ENCODE measurements around the gene CTCF. TPM values are rescaled to one million over a fixed set of nuclear protein-coding genes. Genes with fewer than 3 reads are reported as not detected.

Gene CTCF
- total and polyA plus RNA-seq, 4 donors = 10.1 to 35.3 (median 15.5) TPM

DNA sequence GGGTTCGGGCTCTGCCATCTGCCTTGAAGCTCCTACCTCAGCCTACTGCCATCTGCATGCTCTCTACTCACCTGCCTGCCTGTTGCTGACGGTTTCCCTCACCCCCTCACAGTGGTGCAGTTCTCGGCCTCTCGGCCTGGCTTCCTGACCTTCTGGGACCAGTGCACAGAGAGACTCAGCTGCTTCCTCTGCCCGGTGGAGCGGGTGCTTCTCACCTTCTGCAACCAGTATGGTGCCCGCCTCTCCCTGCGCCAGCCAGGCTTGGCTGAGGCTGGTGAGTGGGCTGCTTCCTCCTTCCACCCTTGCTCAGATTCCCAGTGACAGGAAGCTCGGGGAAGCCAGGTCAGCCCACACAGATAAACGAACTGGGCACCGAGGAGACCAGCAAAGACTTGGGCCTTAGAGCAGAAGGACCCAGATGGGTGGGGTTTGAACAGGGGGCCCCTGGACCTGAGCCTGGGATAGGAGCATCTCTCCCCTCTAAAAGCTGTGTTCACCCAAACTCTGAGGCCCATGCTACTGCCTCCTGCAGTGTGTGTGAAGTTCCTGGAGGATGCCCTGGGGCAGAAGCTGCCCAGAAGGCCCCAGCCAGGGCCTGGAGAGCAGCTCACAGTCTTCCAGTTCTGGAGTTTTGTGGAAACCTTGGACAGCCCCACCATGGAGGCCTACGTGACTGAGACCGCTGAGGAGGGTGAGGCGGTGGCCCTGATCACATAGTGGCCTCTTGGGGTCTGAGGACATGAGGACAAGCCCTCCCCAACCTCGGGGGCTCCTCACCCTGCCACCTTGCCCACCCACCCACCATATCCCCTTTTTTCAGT, 17.3 kb upstream of the CTCF start (continued):
- TF ChIP-seq, protein P1, sequence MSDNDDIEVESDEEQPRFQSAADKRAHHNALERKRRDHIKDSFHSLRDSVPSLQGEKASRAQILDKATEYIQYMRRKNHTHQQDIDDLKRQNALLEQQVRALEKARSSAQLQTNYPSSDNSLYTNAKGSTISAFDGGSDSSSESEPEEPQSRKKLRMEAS (IDR thresholded peaks at IDR 0.05) = no peak
- TF ChIP-seq FOXA1 (IDR thresholded peaks at IDR 0.05) (no peak), HNF4A (conservative IDR thresholded peaks at IDR 0.05) (no peak), EGR1 (IDR thresholded peaks at IDR 0.05; ENCODE audit: low read depth in 2 of 2) (no peak), TAF1 (conservative IDR thresholded peaks at IDR 0.05) (no peak), GABPA (IDR thresholded peaks at IDR 0.05 in 1 of 2, conservative IDR thresholded peaks at IDR 0.05 in 1 of 2) (no peak)

DNA sequence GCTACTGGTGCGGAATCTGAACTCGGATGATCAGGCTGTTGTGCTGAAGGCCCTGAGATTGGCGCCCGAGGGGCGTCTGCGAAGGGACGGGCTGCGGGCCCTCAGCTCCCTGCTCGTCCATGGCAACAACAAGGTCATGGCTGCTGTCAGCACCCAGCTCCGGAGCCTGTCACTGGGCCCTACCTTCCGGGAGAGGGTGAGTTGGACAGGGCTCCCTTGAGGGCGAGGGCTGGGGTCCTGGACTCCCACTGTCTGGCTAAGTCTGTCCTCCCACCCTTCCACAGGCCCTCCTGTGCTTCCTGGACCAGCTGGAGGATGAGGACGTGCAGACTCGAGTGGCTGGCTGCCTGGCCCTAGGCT, 16.7 kb upstream of the CTCF start:
- TF ChIP-seq JUND (IDR thresholded peaks at IDR 0.05) (no peak), HNF4A (conservative IDR thresholded peaks at IDR 0.05) (no peak), YY1 (IDR thresholded peaks at IDR 0.05) (no peak), FOXA2 (IDR thresholded peaks at IDR 0.05) (no peak), EGR1 (IDR thresholded peaks at IDR 0.05; ENCODE audit: low read depth in 2 of 2) (no peak), RXRA (IDR thresholded peaks at IDR 0.05) (no peak), TAF1 (conservative IDR thresholded peaks at IDR 0.05) (no peak), FOXA1 (IDR thresholded peaks at IDR 0.05) (no peak), NR2F2 (IDR thresholded peaks at IDR 0.05) (no peak), HNF4G (IDR thresholded peaks at IDR 0.05) (no peak), GABPA (IDR thresholded peaks at IDR 0.05 in 1 of 2, conservative IDR thresholded peaks at IDR 0.05 in 1 of 2) (no peak)
- TF ChIP-seq, protein P2, sequence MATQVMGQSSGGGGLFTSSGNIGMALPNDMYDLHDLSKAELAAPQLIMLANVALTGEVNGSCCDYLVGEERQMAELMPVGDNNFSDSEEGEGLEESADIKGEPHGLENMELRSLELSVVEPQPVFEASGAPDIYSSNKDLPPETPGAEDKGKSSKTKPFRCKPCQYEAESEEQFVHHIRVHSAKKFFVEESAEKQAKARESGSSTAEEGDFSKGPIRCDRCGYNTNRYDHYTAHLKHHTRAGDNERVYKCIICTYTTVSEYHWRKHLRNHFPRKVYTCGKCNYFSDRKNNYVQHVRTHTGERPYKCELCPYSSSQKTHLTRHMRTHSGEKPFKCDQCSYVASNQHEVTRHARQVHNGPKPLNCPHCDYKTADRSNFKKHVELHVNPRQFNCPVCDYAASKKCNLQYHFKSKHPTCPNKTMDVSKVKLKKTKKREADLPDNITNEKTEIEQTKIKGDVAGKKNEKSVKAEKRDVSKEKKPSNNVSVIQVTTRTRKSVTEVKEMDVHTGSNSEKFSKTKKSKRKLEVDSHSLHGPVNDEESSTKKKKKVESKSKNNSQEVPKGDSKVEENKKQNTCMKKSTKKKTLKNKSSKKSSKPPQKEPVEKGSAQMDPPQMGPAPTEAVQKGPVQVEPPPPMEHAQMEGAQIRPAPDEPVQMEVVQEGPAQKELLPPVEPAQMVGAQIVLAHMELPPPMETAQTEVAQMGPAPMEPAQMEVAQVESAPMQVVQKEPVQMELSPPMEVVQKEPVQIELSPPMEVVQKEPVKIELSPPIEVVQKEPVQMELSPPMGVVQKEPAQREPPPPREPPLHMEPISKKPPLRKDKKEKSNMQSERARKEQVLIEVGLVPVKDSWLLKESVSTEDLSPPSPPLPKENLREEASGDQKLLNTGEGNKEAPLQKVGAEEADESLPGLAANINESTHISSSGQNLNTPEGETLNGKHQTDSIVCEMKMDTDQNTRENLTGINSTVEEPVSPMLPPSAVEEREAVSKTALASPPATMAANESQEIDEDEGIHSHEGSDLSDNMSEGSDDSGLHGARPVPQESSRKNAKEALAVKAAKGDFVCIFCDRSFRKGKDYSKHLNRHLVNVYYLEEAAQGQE (IDR thresholded peaks at IDR 0.05) = no peak
- TF ChIP-seq, protein P3, sequence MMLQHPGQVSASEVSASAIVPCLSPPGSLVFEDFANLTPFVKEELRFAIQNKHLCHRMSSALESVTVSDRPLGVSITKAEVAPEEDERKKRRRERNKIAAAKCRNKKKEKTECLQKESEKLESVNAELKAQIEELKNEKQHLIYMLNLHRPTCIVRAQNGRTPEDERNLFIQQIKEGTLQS (IDR thresholded peaks at IDR 0.05) = no peak
- TF ChIP-seq, protein P1 (IDR thresholded peaks at IDR 0.05) = no peak
- no peak for DNase-seq (ENCODE audit: low spot score)
- H3K9me3 ChIP-seq (ENCODE audit: control insufficient read depth in 4 of 4, low read length in 3 of 4) = no peaks in the 10 kb centered on the region
- H3K4me1 ChIP-seq (ENCODE audit: control insufficient read depth in 4 of 4, insufficient read depth in 4 of 4, low read length in 3 of 4) = peaks cover 4 to 38% (median 29%) of the 10 kb centered on the region in 4 donors
- no peak overlapping the region for H3K9ac ChIP-seq (ENCODE audit: low read depth in 1 of 2, low read length in 2 of 2)
- no peak overlapping the region for H3K27ac ChIP-seq (ENCODE audit: low read depth in 1 of 2, low read length in 2 of 2)
- H3K27me3 ChIP-seq (ENCODE audit: control insufficient read depth in 4 of 4, insufficient read depth in 4 of 4, low read length in 3 of 4) = no peaks in the 10 kb centered on the region
- WGBS = 93% methylated on average over 14 of the region's 14 CpGs
- no peak overlapping the region for H3K4me3 ChIP-seq (ENCODE audit: low read depth in 1 of 3, low read length in 3 of 3)
- peaks cover 6 to 38% (median 12%) of the 10 kb centered on the region in 4 donors for H3K36me3 ChIP-seq (ENCODE audit: control insufficient read depth in 4 of 4, insufficient read depth in 3 of 4, low read depth in 1 of 4, low read length in 3 of 4)

DNA sequence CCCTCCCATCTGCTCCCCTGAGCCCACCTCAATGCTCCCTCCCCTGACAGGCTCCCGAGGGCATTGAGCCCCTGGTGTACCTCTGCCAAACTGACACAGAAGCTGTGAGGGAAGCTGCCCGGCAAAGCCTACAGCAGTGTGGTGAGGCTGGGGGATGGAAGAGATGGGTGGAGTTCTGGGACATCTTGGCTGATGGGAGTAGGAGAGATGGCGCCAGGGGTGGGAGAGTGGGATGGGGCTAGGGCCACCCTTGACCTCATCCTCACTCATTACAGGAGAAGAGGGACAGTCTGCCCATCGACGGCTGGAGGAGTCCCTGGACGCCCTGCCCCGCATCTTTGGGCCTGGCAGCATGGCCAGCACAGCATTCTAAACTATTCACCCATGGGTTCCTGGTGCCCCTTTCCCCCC, 16.2 kb upstream of the CTCF start:
- Histone ChIP-seq H3K27ac (ENCODE audit: low read depth in 1 of 2, low read length in 2 of 2) (peak overlapping the region; percentile 39 to 54), H3K36me3 (ENCODE audit: control insufficient read depth in 4 of 4, insufficient read depth in 3 of 4, low read depth in 1 of 4, low read length in 3 of 4) (peaks cover 5 to 35% (median 12%) of the 10 kb centered on the region in 4 donors), H3K4me1 (ENCODE audit: control insufficient read depth in 4 of 4, insufficient read depth in 4 of 4, low read length in 3 of 4) (peaks cover 4 to 38% (median 27%) of the 10 kb centered on the region in 4 donors), H3K9ac (ENCODE audit: low read depth in 1 of 2, low read length in 2 of 2) (no peak overlapping the region), H3K9me3 (ENCODE audit: control insufficient read depth in 4 of 4, low read length in 3 of 4) (no peaks in the 10 kb centered on the region), H3K4me3 (ENCODE audit: low read depth in 1 of 3, low read length in 3 of 3) (no peak overlapping the region), H3K27me3 (ENCODE audit: control insufficient read depth in 4 of 4, insufficient read depth in 4 of 4, low read length in 3 of 4) (no peaks in the 10 kb centered on the region)
- no peak for TF ChIP-seq FOXA2 (IDR thresholded peaks at IDR 0.05)
- TF ChIP-seq TAF1 (conservative IDR thresholded peaks at IDR 0.05) = no peak
- TF ChIP-seq YY1 (IDR thresholded peaks at IDR 0.05) = no peak
- TF ChIP-seq, protein P4, sequence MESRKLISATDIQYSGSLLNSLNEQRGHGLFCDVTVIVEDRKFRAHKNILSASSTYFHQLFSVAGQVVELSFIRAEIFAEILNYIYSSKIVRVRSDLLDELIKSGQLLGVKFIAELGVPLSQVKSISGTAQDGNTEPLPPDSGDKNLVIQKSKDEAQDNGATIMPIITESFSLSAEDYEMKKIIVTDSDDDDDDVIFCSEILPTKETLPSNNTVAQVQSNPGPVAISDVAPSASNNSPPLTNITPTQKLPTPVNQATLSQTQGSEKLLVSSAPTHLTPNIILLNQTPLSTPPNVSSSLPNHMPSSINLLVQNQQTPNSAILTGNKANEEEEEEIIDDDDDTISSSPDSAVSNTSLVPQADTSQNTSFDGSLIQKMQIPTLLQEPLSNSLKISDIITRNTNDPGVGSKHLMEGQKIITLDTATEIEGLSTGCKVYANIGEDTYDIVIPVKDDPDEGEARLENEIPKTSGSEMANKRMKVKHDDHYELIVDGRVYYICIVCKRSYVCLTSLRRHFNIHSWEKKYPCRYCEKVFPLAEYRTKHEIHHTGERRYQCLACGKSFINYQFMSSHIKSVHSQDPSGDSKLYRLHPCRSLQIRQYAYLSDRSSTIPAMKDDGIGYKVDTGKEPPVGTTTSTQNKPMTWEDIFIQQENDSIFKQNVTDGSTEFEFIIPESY (IDR thresholded peaks at IDR 0.05) = no peak
- 86% methylated on average over 7 of the region's 7 CpGs for WGBS
- DNase-seq (ENCODE audit: low spot score) = no peak
